GM13977 (cell line): ENCODE measurements around the gene ZMPSTE24.
A peak's percentile ranks its signal among the peaks of the same experiment; 100 is the strongest.

Source experiments
- DNase-seq: peaks from one replicate; pipeline ENCODE4 v3.0.0; 2012; ENCODE audit warnings: low spot score
- CTCF ChIP-seq: IDR thresholded peaks from 2 replicates; pipeline ENCODE4 v1.5.1; 2012; ENCODE audit warnings: mild to moderate bottlenecking, control low read depth; ENCODE audit not compliant: insufficient read depth; ENCODE audit errors: extremely low read depth, missing control alignments
- in situ Hi-C: fragments of 300-500 bp; cut with MboI; formaldehyde crosslinking; loops from one replicate; pipeline ENCODE4 v1.12.0; 2022; ENCODE audit warnings: low sequenced_read_pairs, low pct_unique_long_range_greater_than_20kb, mixed read lengths, inconsistent platforms; ENCODE audit not compliant: unreplicated experiment

The ZMPSTE24 gene

DNA sequence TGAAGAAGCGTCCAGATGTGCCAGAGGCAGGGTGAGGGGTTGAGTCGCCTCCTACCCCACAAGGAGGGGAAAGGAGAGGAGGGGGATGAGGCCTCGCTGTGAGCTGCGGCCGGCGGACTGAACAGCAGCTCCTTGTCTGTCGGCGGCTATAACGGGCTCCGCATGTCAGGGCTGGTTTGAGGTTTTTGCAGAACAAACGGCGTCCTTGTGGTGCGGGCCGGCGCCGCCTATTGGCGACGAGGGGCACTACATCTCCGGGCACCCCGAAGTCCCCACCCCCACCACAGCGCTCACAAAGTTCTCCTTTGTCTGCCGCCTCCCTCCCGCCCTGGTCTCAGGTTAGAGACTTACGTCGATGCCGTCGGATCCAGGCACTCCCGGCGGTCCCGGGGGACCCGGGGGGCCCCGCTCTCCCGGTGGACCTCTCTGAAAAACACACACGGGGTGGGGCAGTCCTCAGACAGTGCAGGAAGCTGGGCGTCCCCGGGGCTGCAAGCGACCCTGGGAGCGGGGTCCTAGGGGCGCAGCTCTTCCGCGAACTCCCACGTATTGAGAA is 57.3 kb downstream of the ZMPSTE24 start:
- TF ChIP-seq CTCF = peak; percentile 92
- DNase-seq = peak; percentile 89
- in situ Hi-C loops = no loop called here

- TF ChIP-seq CTCF = no peak
- in situ Hi-C loops = no loop called here
- DNase-seq = no peak
Observed at GRCh38 chr1:40315795-40316594, 58.0 kb downstream of the ZMPSTE24 start.

DNA sequence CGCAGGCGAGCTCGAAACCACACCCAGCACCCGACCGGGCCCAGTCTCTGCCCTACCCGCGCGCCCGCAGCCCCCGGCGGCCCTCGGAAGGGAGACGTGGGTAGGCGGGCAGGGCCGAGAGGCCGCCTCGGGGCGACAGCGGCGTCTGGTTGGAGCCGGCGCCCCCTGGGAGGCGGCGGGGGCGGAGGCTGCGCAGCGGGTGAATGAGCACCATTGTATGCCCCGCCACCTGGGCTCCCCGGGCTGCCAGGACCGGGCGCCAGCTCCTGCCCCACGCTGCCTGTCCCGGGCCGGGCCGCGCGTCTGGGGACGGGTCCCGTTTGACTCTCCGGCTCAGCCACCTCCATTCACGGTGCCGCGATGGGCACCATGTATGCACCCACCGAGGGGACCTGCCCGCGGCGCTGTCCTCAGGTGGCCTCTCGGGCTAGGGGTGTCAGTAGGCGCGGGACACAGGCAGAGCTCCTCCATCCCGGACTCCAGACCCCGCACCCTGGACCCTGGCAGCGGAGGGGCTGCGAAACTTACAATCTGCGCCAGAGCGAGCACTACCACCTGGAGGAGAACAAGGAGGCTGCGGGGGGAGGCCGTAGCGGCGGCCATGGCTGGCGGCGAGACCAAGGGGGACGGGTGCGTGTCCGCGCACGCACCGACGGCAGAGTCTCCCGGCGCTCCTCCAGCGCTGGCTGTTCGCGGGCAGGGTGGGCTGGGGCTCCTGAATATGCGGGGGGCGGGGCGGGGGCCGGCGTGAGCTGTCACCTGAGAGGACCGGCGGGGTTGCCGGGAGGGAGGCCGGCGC is 58.8 kb downstream of the ZMPSTE24 start, which contains the start of gene COL9A2:
TSS of gene COL9A2 (minus strand) at position 692 of the 799 bp plus-strand sequence. CDS start at position 603, 89 bp downstream.
- no peak for TF ChIP-seq CTCF
- in situ Hi-C loops = no loop called here
- peak; percentile 79 for DNase-seq

- DNase-seq = no peak
- no peak for TF ChIP-seq CTCF
- in situ Hi-C loops = no loop called here
Observed at GRCh38 chr1:40317394-40318074, 59.5 kb downstream of the ZMPSTE24 start.

- no peak for DNase-seq
- no peak for TF ChIP-seq CTCF
- in situ Hi-C loops = no loop called here
Observed at GRCh38 chr1:40318476-40318875, 60.4 kb downstream of the ZMPSTE24 start.
